Stromal cell of bone marrow (primary cell): ENCODE data around the gene RIC1.
"Not testable (repeated sequence)": the region's sequence is repeated elsewhere in the genome, so short reads cannot be mapped to it uniquely, and the experiment has no call there.

Experiments
- DNase-seq: peaks from one replicate; pipeline ENCODE4 v3.0.0-alpha.2; 2012; ENCODE audit warnings: low read depth

RIC1 gene

GRCh38 chr9:5787759-5788302 lies 158.9 kb downstream of the RIC1 start:
- DNase-seq, result no peak

GRCh38 chr9:5789489-5789888 lies 160.6 kb downstream of the RIC1 start:
- no peak for DNase-seq

- DNase-seq, result no peak
Observed at GRCh38 chr9:5790923-5791322, 162.0 kb downstream of the RIC1 start.

- no peak for DNase-seq
Observed at GRCh38 chr9:5791870-5792269, 163.0 kb downstream of the RIC1 start.

GRCh38 chr9:5793812-5794211 lies 164.9 kb downstream of the RIC1 start:
- no peak for DNase-seq

GRCh38 chr9:5796298-5796697 lies 167.4 kb downstream of the RIC1 start:
- no peak for DNase-seq

GRCh38 chr9:5798581-5798980 lies 169.7 kb downstream of the RIC1 start:
- DNase-seq, result no peak

GRCh38 chr9:5799314-5799713 lies 170.4 kb downstream of the RIC1 start:
- peak; percentile 37 for DNase-seq

- not testable (repeated sequence) for DNase-seq
Observed at GRCh38 chr9:5800378-5800777, 171.5 kb downstream of the RIC1 start.

GRCh38 chr9:5800969-5801738 lies 172.2 kb downstream of the RIC1 start:
- DNase-seq, result no peak

- DNase-seq, result no peak
Observed at GRCh38 chr9:5801739-5802113, 172.8 kb downstream of the RIC1 start.

- DNase-seq, result no peak
Observed at GRCh38 chr9:5805478-5805877, 176.6 kb downstream of the RIC1 start.

- DNase-seq, result no peak
Observed at GRCh38 chr9:5811751-5812150, 182.8 kb downstream of the RIC1 start.

GRCh38 chr9:5813824-5814223 lies 184.9 kb downstream of the RIC1 start:
- no peak for DNase-seq

GRCh38 chr9:5815461-5815860 lies 186.6 kb downstream of the RIC1 start:
- no peak for DNase-seq

GRCh38 chr9:5817862-5818261 lies 189.0 kb downstream of the RIC1 start:
- DNase-seq, result no peak

- DNase-seq, result no peak
Observed at GRCh38 chr9:5818424-5819142, 189.7 kb downstream of the RIC1 start.

GRCh38 chr9:5819174-5819573 lies 190.3 kb downstream of the RIC1 start:
- DNase-seq, result no peak

- DNase-seq, result no peak
Observed at GRCh38 chr9:5820425-5820824, 191.5 kb downstream of the RIC1 start.

GRCh38 chr9:5825223-5825622 lies 196.3 kb downstream of the RIC1 start:
- DNase-seq, result no peak
